Stomach smooth muscle (tissue), 2 donors: ENCODE measurements around the gene PLXNA1.

ENCODE experiments used
- H3K27ac ChIP-seq: one replicate; pipeline ENCODE4 v1.7.0; 2013; ENCODE audit warnings: mild to moderate bottlenecking, low read length, inconsistent platforms
- H3K27me3 ChIP-seq, 2 donors: one replicate each; pipeline ENCODE4 v1.7.0; 2013; ENCODE audit warnings: low read length in 2 of 2; ENCODE audit not compliant: insufficient read depth in 2 of 2, control insufficient read depth in 1 of 2
- H3K36me3 ChIP-seq, 2 donors: one replicate each; pipeline ENCODE4 v1.7.0; 2013; ENCODE audit warnings: low read length in 2 of 2; ENCODE audit not compliant: control insufficient read depth in 2 of 2, insufficient read depth in 2 of 2
- H3K4me1 ChIP-seq: one replicate; pipeline ENCODE4 v1.7.0; 2013; ENCODE audit warnings: low read length; ENCODE audit not compliant: control insufficient read depth, insufficient read depth
- H3K4me3 ChIP-seq, 2 donors: one replicate each; pipeline ENCODE4 v1.7.0; 2013; ENCODE audit warnings: low read length in 2 of 2
- H3K9ac ChIP-seq, 2 donors: one replicate each; pipeline ENCODE4 v1.7.0; 2013; ENCODE audit warnings: low read length in 2 of 2, mild to moderate bottlenecking in 1 of 2
- H3K9me3 ChIP-seq, 2 donors: one replicate each; pipeline ENCODE4 v1.7.0; 2013; ENCODE audit warnings: low read length in 2 of 2; ENCODE audit not compliant: control insufficient read depth in 2 of 2
- donor health status: healthy.
- donor health status: Pancreatic carcinoma.

The PLXNA1 gene

GRCh38 chr3:126961191-126961790, 21.6 kb upstream of the PLXNA1 start:
- no peaks in the 10 kb centered on the region for H3K9me3 ChIP-seq
- no peak overlapping the region for H3K9ac ChIP-seq
- H3K4me1 ChIP-seq, result peaks cover 11% of the 10 kb centered on the region
- no peaks in the 10 kb centered on the region for H3K36me3 ChIP-seq
- no peaks in the 10 kb centered on the region for H3K27me3 ChIP-seq
- no peak overlapping the region for H3K4me3 ChIP-seq
- H3K27ac ChIP-seq, result no peak overlapping the region

- H3K9ac ChIP-seq, result no peak overlapping the region
- no peaks in the 10 kb centered on the region for H3K36me3 ChIP-seq
- H3K27me3 ChIP-seq, result no peaks in the 10 kb centered on the region
- H3K9me3 ChIP-seq, result no peaks in the 10 kb centered on the region
- no peak overlapping the region for H3K27ac ChIP-seq
- H3K4me3 ChIP-seq, result no peak overlapping the region
- H3K4me1 ChIP-seq, result peaks cover 11% of the 10 kb centered on the region
Measured at GRCh38 chr3:126961791-126962461, 21.0 kb upstream of the PLXNA1 start.

GRCh38 chr3:126962756-126963155, 20.2 kb upstream of the PLXNA1 start:
- H3K4me3 ChIP-seq, result no peak overlapping the region
- no peaks in the 10 kb centered on the region for H3K27me3 ChIP-seq
- H3K36me3 ChIP-seq, result no peaks in the 10 kb centered on the region
- peaks cover 11% of the 10 kb centered on the region for H3K4me1 ChIP-seq
- no peak overlapping the region for H3K9ac ChIP-seq
- no peak overlapping the region for H3K27ac ChIP-seq
- no peaks in the 10 kb centered on the region for H3K9me3 ChIP-seq

GRCh38 chr3:126963261-126964190, 19.4 kb upstream of the PLXNA1 start:
- H3K9me3 ChIP-seq, result no peaks in the 10 kb centered on the region
- H3K27me3 ChIP-seq, result no peaks in the 10 kb centered on the region
- H3K9ac ChIP-seq, result no peak overlapping the region
- H3K27ac ChIP-seq, result no peak overlapping the region
- peaks cover 11% of the 10 kb centered on the region for H3K4me1 ChIP-seq
- H3K36me3 ChIP-seq, result no peaks in the 10 kb centered on the region
- no peak overlapping the region for H3K4me3 ChIP-seq

GRCh38 chr3:126964261-126964660, 18.7 kb upstream of the PLXNA1 start:
- no peak overlapping the region for H3K9ac ChIP-seq

GRCh38 chr3:126964950-126965349, 18.0 kb upstream of the PLXNA1 start:
- no peaks in the 10 kb centered on the region for H3K27me3 ChIP-seq
- H3K36me3 ChIP-seq, result no peaks in the 10 kb centered on the region
- H3K9me3 ChIP-seq, result no peaks in the 10 kb centered on the region
- H3K27ac ChIP-seq, result no peak overlapping the region
- no peak overlapping the region for H3K4me3 ChIP-seq
- no peak overlapping the region for H3K9ac ChIP-seq
- H3K4me1 ChIP-seq, result peaks cover 11% of the 10 kb centered on the region

More at GRCh38 chr3:126964261-126964660, 18.7 kb upstream of the PLXNA1 start:
- Histone ChIP-seq H3K36me3 (no peaks in the 10 kb centered on the region), H3K9me3 (no peaks in the 10 kb centered on the region), H3K4me1 (peaks cover 11% of the 10 kb centered on the region), H3K27ac (no peak overlapping the region), H3K27me3 (no peaks in the 10 kb centered on the region), H3K4me3 (no peak overlapping the region)

- H3K27me3 ChIP-seq, result no peaks in the 10 kb centered on the region
- H3K36me3 ChIP-seq, result no peaks in the 10 kb centered on the region
- no peaks in the 10 kb centered on the region for H3K9me3 ChIP-seq
- no peak overlapping the region for H3K9ac ChIP-seq
- H3K4me3 ChIP-seq, result no peak overlapping the region
- H3K27ac ChIP-seq, result no peak overlapping the region
- H3K4me1 ChIP-seq, result peaks cover 8% of the 10 kb centered on the region
Measured at GRCh38 chr3:126965526-126966080, 17.3 kb upstream of the PLXNA1 start.

- H3K4me1 ChIP-seq, result no peaks in the 10 kb centered on the region
- no peaks in the 10 kb centered on the region for H3K9me3 ChIP-seq
- H3K36me3 ChIP-seq, result no peaks in the 10 kb centered on the region
- no peaks in the 10 kb centered on the region for H3K27me3 ChIP-seq
- H3K4me3 ChIP-seq, result no peak overlapping the region
- H3K27ac ChIP-seq, result no peak overlapping the region
- no peak overlapping the region for H3K9ac ChIP-seq
Measured at GRCh38 chr3:126967386-126967785, 15.5 kb upstream of the PLXNA1 start.

- Histone ChIP-seq H3K27ac (no peak overlapping the region), H3K9ac (no peak overlapping the region), H3K27me3 (no peaks in the 10 kb centered on the region), H3K9me3 (no peaks in the 10 kb centered on the region), H3K4me3 (no peak overlapping the region), H3K36me3 (no peaks in the 10 kb centered on the region), H3K4me1 (no peaks in the 10 kb centered on the region)
Measured at GRCh38 chr3:126968391-126969390, 14.2 kb upstream of the PLXNA1 start.

- Histone ChIP-seq H3K9ac (no peak overlapping the region), H3K27me3 (no peaks in the 10 kb centered on the region), H3K9me3 (no peaks in the 10 kb centered on the region), H3K4me1 (no peaks in the 10 kb centered on the region), H3K4me3 (no peak overlapping the region), H3K27ac (no peak overlapping the region), H3K36me3 (no peaks in the 10 kb centered on the region)
Measured at GRCh38 chr3:126969586-126969985, 13.3 kb upstream of the PLXNA1 start.
